A673 (cell line): ENCODE results near the gene MYRFL. TPM values are rescaled to one million over a fixed set of nuclear protein-coding genes. Genes with fewer than 3 reads are reported as not detected.

ENCODE experiments used
- BruUV-seq: library from RNA; stranded (reverse); fragments of 400-500 nt; replicated peaks from 2 replicates; lab custom pipeline; 2021; lab: Mats Ljungman, UMichigan
- CTCF ChIA-PET: fragments of 300-600 bp; sonication (Branson Sonifier 250); formaldehyde crosslinking; loops from one replicate; lab custom pipeline; 2022; ENCODE audit warnings: antibody characterized with exemption; lab: Charles Lee
- POLR2A ChIA-PET: fragments of 300-600 bp; sonication (Branson Sonifier 250); formaldehyde crosslinking; loops from one replicate; lab custom pipeline; 2022; ENCODE audit warnings: antibody characterized with exemption; ENCODE audit not compliant: low non-redundant PET; lab: Charles Lee
- DNase-seq: peaks from one replicate; pipeline ENCODE4 v3.0.0-alpha.2; 2015; ENCODE audit warnings: low spot score
- H3K27ac ChIP-seq: fragments of 200-600 bp; sonication (generic); 2 replicates; pipeline ENCODE4 v1.5.1; 2016; ENCODE audit warnings: mixed run types, low read depth, mild to moderate bottlenecking, mixed read lengths, antibody characterized with exemption, low read length; ENCODE audit not compliant: poor library complexity, severe bottlenecking
- H3K27me3 ChIP-seq: fragments of 200-600 bp; sonication (generic); replicated peaks from 2 replicates; pipeline ENCODE4 v1.6.1; 2017; ENCODE audit warnings: mixed run types, low read depth, mild to moderate bottlenecking, mixed read lengths, antibody characterized with exemption, low read length; ENCODE audit not compliant: insufficient read depth, poor library complexity
- H3K36me3 ChIP-seq: fragments of 200-600 bp; sonication (generic); 2 replicates; pipeline ENCODE4 v1.6.1; 2016; ENCODE audit warnings: mixed run types, mild to moderate bottlenecking, mixed read lengths, antibody characterized with exemption, low read length; ENCODE audit not compliant: insufficient read depth, poor library complexity, severe bottlenecking
- H3K4me1 ChIP-seq: fragments of 200-600 bp; sonication (generic); 2 replicates; pipeline ENCODE4 v1.6.1; 2017; ENCODE audit warnings: mixed run types, mild to moderate bottlenecking, mixed read lengths, antibody characterized with exemption, low read length; ENCODE audit not compliant: insufficient read depth, poor library complexity, severe bottlenecking
- H3K4me3 ChIP-seq: fragments of 200-600 bp; sonication (generic); 2 replicates; pipeline ENCODE4 v1.5.1; 2016; ENCODE audit warnings: low read depth, mixed run types, mild to moderate bottlenecking, mixed read lengths, low read length; ENCODE audit not compliant: poor library complexity, severe bottlenecking
- H3K9me3 ChIP-seq: fragments of 200-600 bp; sonication (generic); 2 replicates; pipeline ENCODE4 v1.6.1; 2016; ENCODE audit warnings: mixed run types, low read depth, mild to moderate bottlenecking, mixed read lengths, antibody characterized with exemption, low read length; ENCODE audit not compliant: poor library complexity, severe bottlenecking
- CTCF ChIP-seq: fragments of 300-800, 200-600 bp; sonication (generic); conservative IDR thresholded peaks from 2 replicates; pipeline ENCODE4 v1.5.1; 2017; ENCODE audit warnings: low read depth, mild to moderate bottlenecking, antibody characterized with exemption, low read length, moderate library complexity, mixed read lengths
- EZH2 ChIP-seq: fragments of 200-600 bp; sonication (generic); IDR thresholded peaks from 2 replicates; pipeline ENCODE4 v1.6.1; 2017; ENCODE audit warnings: borderline replicate concordance, low read depth, mild to moderate bottlenecking, mixed read lengths, antibody characterized with exemption, low read length; ENCODE audit not compliant: poor library complexity, severe bottlenecking
- intact Hi-C: fragments of 100-400 bp; cut with micrococcal nuclease; formaldehyde crosslinking; loops from one replicate; pipeline ENCODE4 v1.10.0; 2022; ENCODE audit not compliant: unreplicated experiment
- total RNA-seq: library from RNA; stranded (reverse); gene quantifications from 2 replicates; pipeline ENCODE4 v1.2.3, GENCODE V29; 2021

Gene MYRFL
- total RNA-seq, 1 experiment from 2014 or later: not detected

GRCh38 chr12:69837191-69837590, 12.2 kb downstream of the MYRFL start:
- Histone ChIP-seq H3K36me3 (no peaks in the 10 kb centered on the region), H3K4me3 (no peak overlapping the region), H3K27me3 (no peaks in the 10 kb centered on the region), H3K4me1 (peaks cover 10% of the 10 kb centered on the region), H3K9me3 (no peaks in the 10 kb centered on the region), H3K27ac (no peak overlapping the region)
- ChIA-PET POLR2A (no interaction called here), CTCF (no interaction called here)
- no peak for TF ChIP-seq EZH2
- TF ChIP-seq CTCF: no peak
- DNase-seq: no peak
- no TSS peak for BruUV-seq
- intact Hi-C loops: no loop called here

- no peaks in the 10 kb centered on the region for H3K27me3 ChIP-seq
- H3K9me3 ChIP-seq: no peaks in the 10 kb centered on the region
- H3K36me3 ChIP-seq: no peaks in the 10 kb centered on the region
- CTCF ChIA-PET: no interaction called here
- H3K27ac ChIP-seq: no peak overlapping the region
- no peak overlapping the region for H3K4me3 ChIP-seq
- no peak for TF ChIP-seq EZH2
- TF ChIP-seq CTCF: no peak
- intact Hi-C loops: no loop called here
- POLR2A ChIA-PET: no interaction called here
- BruUV-seq: no TSS peak
- DNase-seq: no peak
- H3K4me1 ChIP-seq: peaks cover 10% of the 10 kb centered on the region
These were observed 12.8 kb downstream of the MYRFL start for GRCh38 chr12:69837657-69838415.

- POLR2A ChIA-PET: no interaction called here
- H3K9me3 ChIP-seq: no peaks in the 10 kb centered on the region
- no peak for DNase-seq
- CTCF ChIA-PET: no interaction called here
- BruUV-seq: no TSS peak
- TF ChIP-seq EZH2 (no peak), CTCF (no peak)
- H3K27ac ChIP-seq: no peak overlapping the region
- no peaks in the 10 kb centered on the region for H3K27me3 ChIP-seq
- H3K4me3 ChIP-seq: no peak overlapping the region
- intact Hi-C loops: no loop called here
- no peaks in the 10 kb centered on the region for H3K4me1 ChIP-seq
- H3K36me3 ChIP-seq: no peaks in the 10 kb centered on the region
These were observed 15.7 kb downstream of the MYRFL start for GRCh38 chr12:69840727-69841126.
